Activated CD4-positive, alpha-beta T cell treated with anti-CD3 and anti-CD28 coated beads, Interleukin-2, amount 10 ng/mL, durations not matched to agents 24 days and 14 days (primary cell): ENCODE measurements around the gene ATF6B. TPM values are rescaled to one million over a fixed set of nuclear protein-coding genes. Genes with fewer than 3 reads are reported as not detected.
"Not testable (repeated sequence)": the region's sequence is repeated elsewhere in the genome, so short reads cannot be mapped to it uniquely, and the experiment has no call there.

Experiments used
- DNase-seq: peaks from one replicate; pipeline ENCODE4 v3.0.0; 2022
- H3K27ac Mint-ChIP-seq: one replicate; pipeline ENCODE4 v1.8.0; 2022; ENCODE audit warnings: mild to moderate bottlenecking, mixed read lengths
- H3K27me3 Mint-ChIP-seq: one replicate; pipeline ENCODE4 v1.8.0; 2022; ENCODE audit warnings: mixed read lengths
- H3K36me3 Mint-ChIP-seq: one replicate; pipeline ENCODE4 v1.8.0; 2022; ENCODE audit warnings: low read depth, mild to moderate bottlenecking, mixed read lengths
- H3K4me1 Mint-ChIP-seq: one replicate; pipeline ENCODE4 v1.8.0; 2021; ENCODE audit warnings: mixed read lengths
- H3K4me3 Mint-ChIP-seq: one replicate; pipeline ENCODE4 v1.8.0; 2022; ENCODE audit warnings: mild to moderate bottlenecking, moderate library complexity, mixed read lengths
- H3K9me3 Mint-ChIP-seq: one replicate; pipeline ENCODE4 v1.8.0; 2021; ENCODE audit warnings: mixed read lengths
- intact Hi-C: fragments of 100-400 bp; cut with micrococcal nuclease; formaldehyde crosslinking; loops from one replicate; pipeline ENCODE4 v1.15.1; 2023
- total RNA-seq: library from RNA; stranded (reverse); gene quantifications from 2 replicates; pipeline ENCODE4 v1.2.3, GENCODE V29; 2022

Gene ATF6B
- total RNA-seq, 1 donor from 2014 or later = 81.0 TPM

GRCh38 chr6:32069460-32069859 lies 58.6 kb downstream of the ATF6B start:
- intact Hi-C loops = no loop called here
- Mint-ChIP-seq H3K9me3 (no peaks in the 10 kb centered on the region), H3K4me1 (no peaks in the 10 kb centered on the region), H3K36me3 (no peaks in the 10 kb centered on the region), H3K27me3 (peaks cover 1% of the 10 kb centered on the region), H3K4me3 (no peak overlapping the region), H3K27ac (no peak overlapping the region)
- no peak for DNase-seq

DNA sequence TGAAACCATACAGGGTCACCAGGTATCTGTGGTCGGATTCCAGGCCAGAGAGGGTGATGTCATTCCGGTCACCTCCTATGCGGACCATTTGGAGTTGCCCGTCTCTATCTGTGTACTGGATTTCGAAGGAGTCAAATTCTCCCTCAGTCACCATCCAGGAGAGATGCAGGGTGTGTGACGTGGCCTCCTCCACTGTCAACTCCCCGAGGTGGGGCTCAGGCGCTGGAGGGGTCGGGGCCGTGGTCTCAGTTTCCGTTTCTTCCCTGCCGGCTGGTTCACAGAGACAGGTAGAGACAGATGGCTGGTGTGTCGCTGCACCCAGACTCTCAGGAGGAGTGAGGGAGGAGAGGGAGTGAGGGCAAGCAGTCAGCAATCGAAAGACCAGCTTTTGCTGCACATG lies 59.2 kb downstream of the ATF6B start:
- Mint-ChIP-seq H3K36me3 (no peaks in the 10 kb centered on the region), H3K4me3 (no peak overlapping the region), H3K27ac (no peak overlapping the region), H3K9me3 (no peaks in the 10 kb centered on the region), H3K27me3 (peaks cover 1% of the 10 kb centered on the region), H3K4me1 (no peaks in the 10 kb centered on the region)
- intact Hi-C loops = no loop called here
- no peak for DNase-seq

GRCh38 chr6:32068315-32068714 lies 59.7 kb downstream of the ATF6B start:
- H3K27ac Mint-ChIP-seq, H3K27me3 Mint-ChIP-seq, H3K9me3 Mint-ChIP-seq, DNase-seq, intact Hi-C loops, H3K36me3 Mint-ChIP-seq, H3K4me1 Mint-ChIP-seq, H3K4me3 Mint-ChIP-seq: not testable (repeated sequence)

DNA sequence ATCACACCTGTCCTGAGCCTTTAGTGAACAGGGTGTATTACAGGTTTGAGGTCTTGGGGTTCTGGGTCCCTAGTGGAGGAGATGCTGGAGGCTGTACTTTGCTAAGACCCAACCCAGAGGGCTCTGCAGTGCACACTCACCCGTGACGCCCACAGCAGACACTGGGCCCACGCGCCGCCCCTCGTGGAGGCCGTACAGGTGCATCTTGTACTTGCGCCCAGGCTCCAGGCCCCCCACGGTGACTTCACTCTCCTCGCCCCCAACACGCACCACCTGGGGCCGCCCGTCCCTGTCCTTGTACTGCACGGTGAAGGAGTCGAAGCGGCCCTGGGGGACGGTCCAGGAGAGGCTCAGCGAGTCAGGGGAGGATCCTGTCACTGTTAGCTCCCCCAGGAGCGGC lies 60.5 kb downstream of the ATF6B start:
- H3K9me3 Mint-ChIP-seq, H3K4me1 Mint-ChIP-seq, H3K27me3 Mint-ChIP-seq, DNase-seq, H3K27ac Mint-ChIP-seq, H3K36me3 Mint-ChIP-seq, H3K4me3 Mint-ChIP-seq, intact Hi-C loops: not testable (repeated sequence)

Other genes starting within 250 kb of the ATF6B start
- gene SLC44A4, start 249.2 kb downstream of the ATF6B start, total RNA-seq = 0.21 TPM in 1 of 2 replicates, not detected in the other
- gene EHMT2, start 230.5 kb downstream of the ATF6B start, total RNA-seq = 73.5 and 79.3 TPM in 2 replicates
- 3.7 and 4.6 TPM in 2 replicates for gene ZBTB12, start 226.2 kb downstream of the ATF6B start, total RNA-seq
- gene C2, start 200.5 kb downstream of the ATF6B start, total RNA-seq = 0.30 and 0.43 TPM in 2 replicates
- gene CFB, start 182.2 kb downstream of the ATF6B start, total RNA-seq = 0.17 TPM in 1 of 2 replicates, not detected in the other
- 85.8 and 88.5 TPM in 2 replicates for gene NELFE, start 169.3 kb downstream of the ATF6B start, total RNA-seq
- gene SKIC2, start 169.1 kb downstream of the ATF6B start, total RNA-seq = 92.8 and 93.7 TPM in 2 replicates
- 13.2 and 14.1 TPM in 2 replicates for gene DXO, start 156.1 kb downstream of the ATF6B start, total RNA-seq
- gene C4A, start 146.2 kb downstream of the ATF6B start, total RNA-seq = 2.7 and 3.3 TPM in 2 replicates
- gene C4B, start 113.5 kb downstream of the ATF6B start, total RNA-seq = 2.9 and 3.7 TPM in 2 replicates
- 0.35 TPM in 1 of 2 replicates, not detected in the other for gene CYP21A2, start 89.8 kb downstream of the ATF6B start, total RNA-seq
- gene TNXB, start 18.9 kb downstream of the ATF6B start, total RNA-seq = 3.3 and 4.6 TPM in 2 replicates
- 6.2 and 6.9 TPM in 2 replicates for gene FKBPL, start 2.0 kb upstream of the ATF6B start, total RNA-seq
- gene PRRT1, start 23.7 kb upstream of the ATF6B start, total RNA-seq = 0.24 and 0.35 TPM in 2 replicates
- 11.3 and 12.7 TPM in 2 replicates for gene PPT2, start 25.9 kb upstream of the ATF6B start, total RNA-seq
- gene EGFL8, start 36.3 kb upstream of the ATF6B start, total RNA-seq = 8.6 and 9.7 TPM in 2 replicates
- gene AGPAT1, start 47.8 kb upstream of the ATF6B start, total RNA-seq = 31.4 and 32.6 TPM in 2 replicates
- 59.9 and 62.6 TPM in 2 replicates for gene RNF5, start 50.2 kb upstream of the ATF6B start, total RNA-seq
- 20.7 and 24.1 TPM in 2 replicates for gene AGER, start 56.0 kb upstream of the ATF6B start, total RNA-seq
- 88.1 and 92.7 TPM in 2 replicates for gene PBX2, start 62.0 kb upstream of the ATF6B start, total RNA-seq
- 81.1 and 82.4 TPM in 2 replicates for gene GPSM3, start 64.4 kb upstream of the ATF6B start, total RNA-seq
- 0.28 and 0.37 TPM in 2 replicates for gene NOTCH4, start 95.8 kb upstream of the ATF6B start, total RNA-seq
- not detected in 2 replicates for gene TSBP1, start 243.7 kb upstream of the ATF6B start, total RNA-seq